Measurements from ENCODE around the gene SLC13A3. TPM values are rescaled to one million over a fixed set of nuclear protein-coding genes. Genes with fewer than 3 reads are reported as not detected.

SLC13A3 gene
- total RNA-seq, 1 donor from 2014 or later, result 1.6 TPM

GRCh38 chr20:46631212-46631869 lies 19.9 kb downstream of the SLC13A3 start:
- no peak for TF ChIP-seq CTCF (conservative IDR thresholded peaks at IDR 0.05; ENCODE audit: low read depth, low read length)
- no peak overlapping the region for H3K4me3 ChIP-seq (ENCODE audit: low read depth, low read length)
- DNase-seq (ENCODE audit: low read depth), result no peak

- no peak overlapping the region for H3K4me3 ChIP-seq (ENCODE audit: low read depth, low read length)
- no peak for TF ChIP-seq CTCF (conservative IDR thresholded peaks at IDR 0.05; ENCODE audit: low read depth, low read length)
- no peak for DNase-seq (ENCODE audit: low read depth)
Measured at GRCh38 chr20:46630306-46630705, 21.0 kb downstream of the SLC13A3 start.

- H3K4me3 ChIP-seq (ENCODE audit: low read depth, low read length), result no peak overlapping the region
- no peak for TF ChIP-seq CTCF (conservative IDR thresholded peaks at IDR 0.05; ENCODE audit: low read depth, low read length)
- DNase-seq (ENCODE audit: low read depth), result no peak
Measured at GRCh38 chr20:46629341-46629740, 21.9 kb downstream of the SLC13A3 start.

- TF ChIP-seq CTCF (conservative IDR thresholded peaks at IDR 0.05; ENCODE audit: low read depth, low read length), result no peak
- H3K4me3 ChIP-seq (ENCODE audit: low read depth, low read length), result no peak overlapping the region
- no peak for DNase-seq (ENCODE audit: low read depth)
Measured at GRCh38 chr20:46627234-46627633, 24.0 kb downstream of the SLC13A3 start.

- DNase-seq (ENCODE audit: low read depth), result no peak
- TF ChIP-seq CTCF (conservative IDR thresholded peaks at IDR 0.05; ENCODE audit: low read depth, low read length), result no peak
- no peak overlapping the region for H3K4me3 ChIP-seq (ENCODE audit: low read depth, low read length)
Measured at GRCh38 chr20:46626758-46627157, 24.5 kb downstream of the SLC13A3 start.

GRCh38 chr20:46625875-46626373 lies 25.3 kb downstream of the SLC13A3 start:
- no peak for DNase-seq (ENCODE audit: low read depth)
- no peak for TF ChIP-seq CTCF (conservative IDR thresholded peaks at IDR 0.05; ENCODE audit: low read depth, low read length)
- no peak overlapping the region for H3K4me3 ChIP-seq (ENCODE audit: low read depth, low read length)

GRCh38 chr20:46624946-46625345 lies 26.3 kb downstream of the SLC13A3 start:
- DNase-seq (ENCODE audit: low read depth), result no peak

More at GRCh38 chr20:46624946-46625345, 26.3 kb downstream of the SLC13A3 start:
- H3K4me3 ChIP-seq (ENCODE audit: low read depth, low read length), result no peak overlapping the region
- no peak for TF ChIP-seq CTCF (conservative IDR thresholded peaks at IDR 0.05; ENCODE audit: low read depth, low read length)
